ENCODE results near the gene GRAMD1A. TPM values are rescaled to one million over a fixed set of nuclear protein-coding genes. Genes with fewer than 3 reads are reported as not detected.

Gene GRAMD1A
- total and polyA plus RNA-seq, 5 donors from 2014 or later, result 25.7 to 179 (median 35.6) TPM

GRCh38 chr19:34982275-34982674, 17.8 kb upstream of the GRAMD1A start:
- H3K9me3 ChIP-seq (ENCODE audit: control insufficient read depth in 2 of 2, low read length in 2 of 2), result no peaks in the 10 kb centered on the region
- H3K36me3 Mint-ChIP-seq, result peaks cover 3% of the 10 kb centered on the region
- H3K27me3 Mint-ChIP-seq, result peaks cover 4% of the 10 kb centered on the region
- no peak overlapping the region for H3K4me3 ChIP-seq (ENCODE audit: low read depth, low read length)
- H3K4me1 ChIP-seq (ENCODE audit: control insufficient read depth, insufficient read depth, low read length, poor library complexity, severe bottlenecking), result peaks cover 10% of the 10 kb centered on the region
- H3K9me3 Mint-ChIP-seq, result peaks cover 0 to 1% (median 0%) of the 10 kb centered on the region in 7 donors
- H3K27ac ChIP-seq (ENCODE audit: insufficient read depth, low read length, poor library complexity, severe bottlenecking), result no peak overlapping the region
- H3K36me3 ChIP-seq (ENCODE audit: control insufficient read depth, insufficient read depth, low read length), result no peaks in the 10 kb centered on the region
- H3K27me3 ChIP-seq (ENCODE audit: control insufficient read depth, insufficient read depth, low read length), result no peaks in the 10 kb centered on the region
- no peak overlapping the region for H3K4me3 Mint-ChIP-seq
- peak overlapping the region in 1 of 3 donors; percentile 94 for H3K27ac Mint-ChIP-seq
- DNase-seq, result no peak
- ATAC-seq (ENCODE audit: low read depth in 2 of 2), result no peak
- peaks cover 0 to 14% (median 6%) of the 10 kb centered on the region in 4 donors for H3K4me1 Mint-ChIP-seq

- H3K36me3 Mint-ChIP-seq, result peaks cover 3% of the 10 kb centered on the region
- H3K27ac Mint-ChIP-seq, result no peak overlapping the region
- no peak overlapping the region for H3K4me3 Mint-ChIP-seq
- no peak overlapping the region for H3K4me3 ChIP-seq (ENCODE audit: low read depth, low read length)
- peaks cover 9% of the 10 kb centered on the region for H3K27me3 Mint-ChIP-seq
- DNase-seq, result no peak
- no peaks in the 10 kb centered on the region for H3K27me3 ChIP-seq (ENCODE audit: control insufficient read depth, insufficient read depth, low read length)
- ATAC-seq (ENCODE audit: low read depth in 2 of 2), result no peak
- H3K9me3 ChIP-seq (ENCODE audit: control insufficient read depth in 2 of 2, low read length in 2 of 2), result no peaks in the 10 kb centered on the region
- peaks cover 0 to 1% (median 0%) of the 10 kb centered on the region in 7 donors for H3K9me3 Mint-ChIP-seq
- no peak overlapping the region for H3K27ac ChIP-seq (ENCODE audit: insufficient read depth, low read length, poor library complexity, severe bottlenecking)
- H3K4me1 ChIP-seq (ENCODE audit: control insufficient read depth, insufficient read depth, low read length, poor library complexity, severe bottlenecking), result peaks cover 10% of the 10 kb centered on the region
- H3K36me3 ChIP-seq (ENCODE audit: control insufficient read depth, insufficient read depth, low read length), result no peaks in the 10 kb centered on the region
- H3K4me1 Mint-ChIP-seq, result peaks cover 0 to 20% (median 6%) of the 10 kb centered on the region in 4 donors
Measured at GRCh38 chr19:34983786-34984185, 16.3 kb upstream of the GRAMD1A start.

- no peak overlapping the region for H3K27ac Mint-ChIP-seq
Measured at GRCh38 chr19:34984287-34984686, 15.8 kb upstream of the GRAMD1A start.

GRCh38 chr19:34985249-34986022, 14.7 kb upstream of the GRAMD1A start:
- Mint-ChIP-seq H3K4me1 (peaks cover 0 to 28% (median 7%) of the 10 kb centered on the region in 4 donors), H3K27me3 (peaks cover 9% of the 10 kb centered on the region), H3K36me3 (no peaks in the 10 kb centered on the region), H3K27ac (peak overlapping the region; percentile 33 to 64 (median 39)), H3K9me3 (peaks cover 0 to 1% (median 0%) of the 10 kb centered on the region in 7 donors), H3K4me3 (peak overlapping the region in 2 of 4 donors; percentile 26 to 39)
- H3K36me3 ChIP-seq (ENCODE audit: control insufficient read depth, insufficient read depth, low read length), result no peaks in the 10 kb centered on the region
- DNase-seq (peak in 1 of 3 donors; percentile 55), ATAC-seq (ENCODE audit: low read depth in 2 of 2) (peak; percentile 61 to 62)
- H3K27me3 ChIP-seq (ENCODE audit: control insufficient read depth, insufficient read depth, low read length), result no peaks in the 10 kb centered on the region
- peaks cover 10% of the 10 kb centered on the region for H3K4me1 ChIP-seq (ENCODE audit: control insufficient read depth, insufficient read depth, low read length, poor library complexity, severe bottlenecking)
- peak overlapping the region; percentile 35 for H3K4me3 ChIP-seq (ENCODE audit: low read depth, low read length)
- H3K27ac ChIP-seq (ENCODE audit: insufficient read depth, low read length, poor library complexity, severe bottlenecking), result peak overlapping the region; percentile 23
- H3K9me3 ChIP-seq (ENCODE audit: control insufficient read depth in 2 of 2, low read length in 2 of 2), result no peaks in the 10 kb centered on the region

More at GRCh38 chr19:34984287-34984686, 15.8 kb upstream of the GRAMD1A start:
- H3K4me1 Mint-ChIP-seq, result peaks cover 0 to 22% (median 6%) of the 10 kb centered on the region in 4 donors
- no peak for DNase-seq
- Histone ChIP-seq H3K9me3 (ENCODE audit: control insufficient read depth in 2 of 2, low read length in 2 of 2) (no peaks in the 10 kb centered on the region), H3K4me1 (ENCODE audit: control insufficient read depth, insufficient read depth, low read length, poor library complexity, severe bottlenecking) (peaks cover 10% of the 10 kb centered on the region), H3K27ac (ENCODE audit: insufficient read depth, low read length, poor library complexity, severe bottlenecking) (no peak overlapping the region), H3K4me3 (ENCODE audit: low read depth, low read length) (no peak overlapping the region), H3K27me3 (ENCODE audit: control insufficient read depth, insufficient read depth, low read length) (no peaks in the 10 kb centered on the region), H3K36me3 (ENCODE audit: control insufficient read depth, insufficient read depth, low read length) (no peaks in the 10 kb centered on the region)
- peaks cover 0 to 1% (median 0%) of the 10 kb centered on the region in 7 donors for H3K9me3 Mint-ChIP-seq
- no peak for ATAC-seq (ENCODE audit: low read depth in 2 of 2)
- no peak overlapping the region for H3K4me3 Mint-ChIP-seq
- H3K36me3 Mint-ChIP-seq, result no peaks in the 10 kb centered on the region
- peaks cover 9% of the 10 kb centered on the region for H3K27me3 Mint-ChIP-seq

GRCh38 chr19:34988119-34988518, 12.0 kb upstream of the GRAMD1A start:
- Mint-ChIP-seq H3K4me1 (peaks cover 0 to 32% (median 8%) of the 10 kb centered on the region in 4 donors), H3K4me3 (no peak overlapping the region), H3K36me3 (no peaks in the 10 kb centered on the region), H3K27me3 (peaks cover 5% of the 10 kb centered on the region), H3K9me3 (peaks cover 0 to 1% (median 0%) of the 10 kb centered on the region in 7 donors), H3K27ac (peak overlapping the region in 1 of 3 donors; percentile 56)
- no peaks in the 10 kb centered on the region for H3K9me3 ChIP-seq (ENCODE audit: control insufficient read depth in 2 of 2, low read length in 2 of 2)
- ATAC-seq (ENCODE audit: low read depth in 2 of 2) (no peak), DNase-seq (no peak)
- no peaks in the 10 kb centered on the region for H3K27me3 ChIP-seq (ENCODE audit: control insufficient read depth, insufficient read depth, low read length)
- peaks cover 10% of the 10 kb centered on the region for H3K4me1 ChIP-seq (ENCODE audit: control insufficient read depth, insufficient read depth, low read length, poor library complexity, severe bottlenecking)
- H3K4me3 ChIP-seq (ENCODE audit: low read depth, low read length), result no peak overlapping the region
- no peaks in the 10 kb centered on the region for H3K36me3 ChIP-seq (ENCODE audit: control insufficient read depth, insufficient read depth, low read length)
- H3K27ac ChIP-seq (ENCODE audit: insufficient read depth, low read length, poor library complexity, severe bottlenecking), result no peak overlapping the region

- Mint-ChIP-seq H3K4me1 (peaks cover 0 to 37% (median 8%) of the 10 kb centered on the region in 4 donors), H3K36me3 (no peaks in the 10 kb centered on the region), H3K4me3 (no peak overlapping the region), H3K27ac (peak overlapping the region in 1 of 3 donors; percentile 20), H3K9me3 (no peaks in the 10 kb centered on the region), H3K27me3 (peaks cover 5% of the 10 kb centered on the region)
- DNase-seq (no peak), ATAC-seq (ENCODE audit: low read depth in 2 of 2) (no peak)
- H3K9me3 ChIP-seq (ENCODE audit: control insufficient read depth in 2 of 2, low read length in 2 of 2), result no peaks in the 10 kb centered on the region
- no peak overlapping the region for H3K4me3 ChIP-seq (ENCODE audit: low read depth, low read length)
- no peaks in the 10 kb centered on the region for H3K27me3 ChIP-seq (ENCODE audit: control insufficient read depth, insufficient read depth, low read length)
- no peaks in the 10 kb centered on the region for H3K36me3 ChIP-seq (ENCODE audit: control insufficient read depth, insufficient read depth, low read length)
- H3K4me1 ChIP-seq (ENCODE audit: control insufficient read depth, insufficient read depth, low read length, poor library complexity, severe bottlenecking), result peaks cover 10% of the 10 kb centered on the region
- H3K27ac ChIP-seq (ENCODE audit: insufficient read depth, low read length, poor library complexity, severe bottlenecking), result no peak overlapping the region
Measured at GRCh38 chr19:34989298-34989697, 10.8 kb upstream of the GRAMD1A start.

- Histone ChIP-seq H3K4me3 (ENCODE audit: low read depth, low read length) (no peak overlapping the region), H3K4me1 (ENCODE audit: control insufficient read depth, insufficient read depth, low read length, poor library complexity, severe bottlenecking) (peaks cover 7% of the 10 kb centered on the region), H3K27ac (ENCODE audit: insufficient read depth, low read length, poor library complexity, severe bottlenecking) (no peak overlapping the region), H3K27me3 (ENCODE audit: control insufficient read depth, insufficient read depth, low read length) (no peaks in the 10 kb centered on the region), H3K9me3 (ENCODE audit: control insufficient read depth in 2 of 2, low read length in 2 of 2) (no peaks in the 10 kb centered on the region), H3K36me3 (ENCODE audit: control insufficient read depth, insufficient read depth, low read length) (no peaks in the 10 kb centered on the region)
- peaks cover 5% of the 10 kb centered on the region for H3K27me3 Mint-ChIP-seq
- peaks cover 0 to 2% (median 0%) of the 10 kb centered on the region in 7 donors for H3K9me3 Mint-ChIP-seq
- no peaks in the 10 kb centered on the region for H3K36me3 Mint-ChIP-seq
- no peak for ATAC-seq (ENCODE audit: low read depth in 2 of 2)
- peaks cover 0 to 31% (median 3%) of the 10 kb centered on the region in 4 donors for H3K4me1 Mint-ChIP-seq
- no peak for DNase-seq
- H3K4me3 Mint-ChIP-seq, result no peak overlapping the region
- H3K27ac Mint-ChIP-seq, result no peak overlapping the region
Measured at GRCh38 chr19:34990578-34991192, 9.4 kb upstream of the GRAMD1A start.
